Activated naive CD4-positive, alpha-beta T cell treated with anti-CD3 and anti-CD28 coated beads, Interleukin-2, amount 50 U/mL, for 16 hours (primary cell): ENCODE data around the gene RPS27A.
A peak's percentile ranks its signal among the peaks of the same experiment; 100 is the strongest.
"Not testable (repeated sequence)": the region's sequence is repeated elsewhere in the genome, so short reads cannot be mapped to it uniquely, and the experiment has no call there.

ENCODE experiments used
- DNase-seq: peaks from one replicate; pipeline ENCODE4 v3.0.0-alpha.2; 2020

Gene RPS27A

DNA sequence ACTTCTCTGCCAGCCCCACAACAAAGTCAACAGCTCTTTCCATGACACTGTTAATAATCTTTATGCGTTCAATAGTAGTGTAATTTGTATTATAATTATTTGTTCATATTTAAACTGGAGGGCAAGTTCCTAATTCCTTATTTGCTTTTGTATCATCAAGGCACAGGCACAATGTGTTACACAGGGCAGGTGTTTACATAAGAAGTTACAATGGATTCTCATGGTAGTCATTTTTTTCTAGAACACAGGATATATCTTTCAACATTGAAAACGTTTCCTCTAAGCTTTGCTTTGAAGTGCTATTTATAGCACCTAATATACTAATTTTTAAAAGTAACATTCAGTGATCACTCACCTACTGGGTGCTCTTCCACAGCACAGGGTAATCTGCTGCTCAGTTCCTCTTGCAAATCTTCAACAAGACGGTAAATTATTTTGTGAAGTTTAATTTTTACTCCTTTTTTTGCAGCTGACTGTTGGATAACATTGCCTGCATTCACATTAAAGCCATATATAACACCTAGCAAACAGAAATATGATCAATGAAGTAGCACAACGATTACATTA, 7.3 kb downstream of the RPS27A start:
- DNase-seq = no peak

DNA sequence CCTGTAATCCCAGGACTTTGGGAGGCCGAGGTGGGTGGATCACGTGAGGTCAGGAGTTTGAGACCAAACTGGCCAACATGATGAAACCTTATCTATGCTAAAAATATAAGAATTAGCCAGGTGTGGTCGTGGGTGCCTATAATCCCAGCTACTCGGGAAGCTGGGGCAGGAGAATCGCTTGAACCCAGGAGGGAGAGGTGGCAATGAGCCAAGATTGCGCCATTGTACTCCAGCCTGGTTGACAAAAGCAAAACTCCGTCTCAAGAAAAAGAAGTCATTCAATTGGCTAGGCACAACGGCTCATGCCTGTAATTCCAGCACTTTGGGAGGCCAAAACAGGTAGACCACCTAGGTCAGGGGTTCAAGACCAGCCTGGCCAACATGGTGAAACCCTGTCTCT, 9.1 kb downstream of the RPS27A start:
- not testable (repeated sequence) for DNase-seq

GRCh38 chr2:55242617-55243016, 10.1 kb downstream of the RPS27A start:
- no peak for DNase-seq

- DNase-seq = no peak
These were observed 12.9 kb downstream of the RPS27A start for GRCh38 chr2:55245411-55245810.

DNA sequence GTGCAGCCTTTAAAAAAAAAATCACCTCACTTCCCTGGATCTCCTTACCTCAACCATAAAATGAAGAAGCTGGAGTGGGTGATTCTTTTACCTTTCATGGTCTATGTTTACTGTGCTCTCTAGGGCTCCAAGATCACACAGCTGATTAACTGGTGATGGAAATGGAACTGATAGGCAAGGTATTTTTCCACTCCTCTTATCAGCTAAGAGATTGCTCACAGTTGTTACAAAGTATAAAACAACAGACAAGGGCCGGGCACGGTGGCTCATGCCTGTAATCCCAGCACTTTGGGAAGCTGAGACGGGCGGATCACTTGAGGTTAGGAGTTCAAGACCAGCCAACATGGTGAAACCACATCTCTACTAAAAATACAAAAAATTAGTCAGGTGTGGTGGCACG, 14.5 kb downstream of the RPS27A start:
- DNase-seq = no peak

- no peak for DNase-seq
These were observed 20.3 kb downstream of the RPS27A start for GRCh38 chr2:55252832-55253231.

- not testable (repeated sequence) for DNase-seq
These were observed 27.1 kb downstream of the RPS27A start for GRCh38 chr2:55259586-55259985.

- DNase-seq = no peak
These were observed 35.9 kb downstream of the RPS27A start for GRCh38 chr2:55268288-55268906.

DNA sequence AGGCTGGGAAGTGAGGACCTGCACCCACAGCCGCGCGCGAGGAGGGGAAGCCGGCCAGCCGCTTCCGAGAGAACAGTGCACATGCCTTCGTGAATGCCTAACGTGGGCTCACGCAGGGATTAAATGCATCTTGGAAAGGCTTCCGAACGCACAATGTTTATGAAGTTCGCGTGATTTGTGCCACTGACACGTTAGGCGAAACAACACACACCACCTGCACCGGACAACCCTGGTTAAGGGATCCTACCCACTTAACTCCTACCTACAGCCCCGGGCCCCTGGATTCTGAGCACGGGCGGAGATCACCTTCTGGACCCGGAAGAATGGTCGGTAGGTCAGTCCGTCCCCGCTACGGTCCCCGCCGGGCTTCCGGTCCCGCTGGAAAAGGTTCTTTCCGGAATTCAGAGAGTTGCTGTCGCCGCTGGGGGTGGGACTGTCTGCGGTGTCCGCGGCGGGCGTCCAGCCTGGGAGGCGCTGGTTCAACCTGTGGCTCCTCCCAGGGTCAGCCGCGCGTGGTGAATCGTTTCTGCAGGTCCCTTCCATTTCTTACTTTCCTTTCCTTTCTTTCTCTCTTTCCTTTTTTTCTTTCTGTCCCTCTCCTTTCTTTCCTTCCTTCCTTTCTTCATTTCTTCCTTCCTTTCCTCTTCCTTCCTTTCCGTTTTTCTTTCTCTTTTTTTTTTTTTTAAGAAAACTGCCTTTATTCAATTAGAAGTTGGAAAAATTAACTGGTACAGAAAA, 36.6 kb downstream of the RPS27A start, which contains the start of gene MTIF2:
MTIF2 (minus strand) TSS at position 325 of the 738 bp plus-strand sequence. CDS start 5,373 bp downstream, outside the sequence.
- peak; percentile 87 for DNase-seq

DNA sequence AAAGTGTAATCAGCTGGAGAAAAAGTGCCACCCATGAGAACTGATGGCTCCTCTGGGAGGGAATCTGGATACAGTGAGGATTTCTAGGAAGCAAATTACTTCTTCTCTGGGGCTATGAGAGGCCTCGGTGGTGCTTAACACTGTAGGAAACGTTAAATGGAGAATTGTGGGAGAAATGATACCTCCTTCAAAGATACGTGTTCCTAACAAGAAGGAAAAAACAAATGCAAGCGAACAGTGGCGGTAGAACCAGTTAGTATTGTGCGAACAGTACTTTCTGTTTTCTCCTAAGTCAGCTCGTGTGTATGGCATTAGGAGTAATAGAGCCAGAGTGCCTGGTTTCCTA, 37.1 kb downstream of the RPS27A start:
- DNase-seq = no peak

- not testable (repeated sequence) for DNase-seq
These were observed 41.9 kb downstream of the RPS27A start for GRCh38 chr2:55274346-55274745.

DNA sequence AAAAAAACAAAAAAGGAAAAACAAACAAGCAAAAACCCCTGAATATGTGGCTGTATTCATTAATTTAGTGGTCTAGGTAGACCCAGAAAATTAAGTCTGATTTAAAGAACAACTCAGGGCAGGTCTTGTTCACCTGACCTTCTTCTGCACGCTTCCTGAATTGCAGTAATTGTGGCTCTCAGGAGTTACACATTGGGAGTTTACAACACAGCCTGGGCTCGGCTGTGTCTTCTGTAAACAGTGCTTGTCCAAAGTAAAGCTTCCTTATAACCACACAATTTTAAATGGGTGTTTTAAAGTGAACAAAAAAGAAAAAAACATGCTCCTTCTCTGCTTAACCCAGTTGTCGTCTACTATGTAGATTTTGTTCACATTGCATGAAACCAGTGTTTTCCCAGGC, 44.8 kb downstream of the RPS27A start:
- no peak for DNase-seq

- DNase-seq = not testable (repeated sequence)
These were observed 46.8 kb downstream of the RPS27A start for GRCh38 chr2:55279214-55279835.

DNA sequence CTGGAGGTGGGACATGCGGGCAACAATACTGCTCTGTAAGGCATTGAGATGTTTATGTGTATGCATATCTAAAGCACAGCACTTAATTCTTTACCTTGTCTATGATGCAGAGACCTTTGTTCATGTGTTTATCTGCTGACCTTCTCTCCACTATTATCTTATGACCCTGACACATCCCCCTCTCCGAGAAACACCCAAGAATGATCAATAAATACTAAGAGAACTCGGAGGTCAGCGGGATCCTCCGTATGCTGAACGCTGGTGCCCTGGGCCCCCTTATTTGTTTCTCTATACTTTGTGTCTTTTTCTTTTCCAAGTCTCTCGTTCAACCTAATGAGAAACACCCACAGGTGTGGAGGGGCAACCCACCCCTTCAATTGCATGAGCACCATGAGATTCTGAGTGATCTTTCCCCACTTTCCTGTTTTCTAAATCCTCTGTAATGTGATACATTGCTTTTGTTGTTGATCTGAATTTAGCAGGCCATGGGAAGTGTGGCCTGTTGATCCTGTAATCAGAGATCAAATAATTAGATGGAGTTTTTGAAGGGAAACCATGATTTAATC, 47.5 kb downstream of the RPS27A start:
- DNase-seq = not testable (repeated sequence)

DNA sequence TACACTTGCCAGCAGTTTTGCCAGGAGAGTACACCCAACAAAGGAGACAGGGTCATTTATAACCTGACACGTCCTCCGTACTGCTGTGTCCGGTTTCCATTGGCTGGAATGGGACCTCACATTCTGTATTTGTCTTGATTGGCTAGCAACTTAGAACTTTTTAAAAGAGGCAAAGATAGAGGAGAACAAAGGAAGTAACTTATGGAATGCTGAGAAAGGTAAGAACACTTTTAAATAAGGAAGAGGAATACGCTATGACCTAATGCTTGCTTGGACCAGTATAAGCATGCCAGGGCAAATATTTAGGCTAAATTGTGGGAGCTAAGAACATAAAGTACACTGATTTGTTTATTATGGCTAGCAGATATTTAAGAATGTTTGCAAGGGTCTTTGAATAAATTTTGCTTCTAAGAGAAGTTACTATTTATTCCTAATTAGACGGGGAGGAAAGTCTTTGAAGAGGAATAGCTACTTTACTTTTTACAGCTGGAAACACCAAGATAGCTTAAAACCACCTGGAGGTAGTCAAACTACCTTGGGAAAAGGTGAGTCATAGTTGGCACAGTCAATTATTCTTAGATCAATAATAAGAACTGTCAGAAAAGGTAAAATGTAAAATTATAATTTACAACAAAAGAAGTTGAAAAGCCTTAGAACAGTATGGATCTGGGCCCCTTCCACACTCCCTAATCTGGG, 48.5 kb downstream of the RPS27A start:
- DNase-seq = not testable (repeated sequence)

- DNase-seq = peak; percentile 89
These were observed 49.8 kb downstream of the RPS27A start for GRCh38 chr2:55282110-55282917.

- no peak for DNase-seq
These were observed 50.6 kb downstream of the RPS27A start for GRCh38 chr2:55283083-55283482.
